ENCODE data around the gene GCK. TPM values are rescaled to one million over a fixed set of nuclear protein-coding genes. Genes with fewer than 3 reads are reported as not detected.
A peak's percentile ranks its signal among the peaks of the same experiment; 100 is the strongest.

The GCK gene
- total RNA-seq, 2 donors from 2014 or later, result 1.3 to 2.1 TPM

DNA sequence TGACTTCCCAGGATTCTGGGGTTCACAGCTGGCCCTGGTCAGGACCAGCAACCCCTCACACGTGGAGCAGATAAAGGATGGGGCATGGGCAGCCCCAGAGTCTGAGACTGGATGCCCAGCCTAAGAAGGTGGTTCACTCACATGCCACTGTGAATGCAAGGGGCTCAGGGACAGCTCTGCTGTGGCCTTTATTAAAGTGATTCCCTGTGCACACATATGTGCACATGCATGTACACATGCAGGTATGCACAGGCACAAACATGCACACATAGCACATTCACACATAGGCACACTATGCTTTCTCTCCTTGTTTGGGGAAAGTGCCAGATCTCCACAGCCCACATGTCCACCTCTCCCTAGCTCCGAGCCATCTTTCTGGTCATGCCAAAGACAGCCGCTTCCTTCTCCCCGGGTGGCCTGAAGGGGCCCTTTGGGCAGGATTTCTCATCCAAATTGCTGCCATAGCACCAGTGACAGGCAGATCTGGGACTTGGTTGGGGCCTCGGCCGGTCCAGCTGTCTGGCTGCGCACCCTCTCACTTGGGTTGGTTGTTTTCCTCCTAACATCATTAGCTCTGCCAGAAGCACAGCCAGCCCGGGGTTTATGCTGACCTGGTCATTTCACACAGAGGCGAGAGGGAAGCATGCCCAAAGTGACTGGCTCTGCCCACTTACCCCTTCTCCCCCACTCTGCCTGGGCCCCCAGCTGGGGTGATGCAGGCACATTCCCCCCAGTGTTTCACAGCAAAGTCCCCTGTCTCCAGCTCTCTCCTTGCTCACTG lies 1.4 kb downstream of the GCK start:
- Histone ChIP-seq H3K36me3 (replicated peaks in 1 of 2; ENCODE audit: insufficient read depth in 1 of 2, low read depth in 2 of 2) (no peaks in the 10 kb centered on the region), H3K9me3 (no peaks in the 10 kb centered on the region), H3K4me1 (no peaks in the 10 kb centered on the region), H3K27ac (peak overlapping the region in 1 of 4 donors; percentile 14), H3K4me3 (no peak overlapping the region), H3K27me3 (no peaks in the 10 kb centered on the region)
- no peak for ATAC-seq
- TF ChIP-seq CTCF (IDR thresholded peaks at IDR 0.05) (no peak), POLR2A (IDR thresholded peaks at IDR 0.05) (no peak)
- peak in 1 of 4 donors; percentile 20 for DNase-seq
- 50 to 55% methylated on average over 3 to 9 of the region's 9 CpGs for WGBS, 2 donors
- intact Hi-C loops (cut with DNase I), result no loop called here

DNA sequence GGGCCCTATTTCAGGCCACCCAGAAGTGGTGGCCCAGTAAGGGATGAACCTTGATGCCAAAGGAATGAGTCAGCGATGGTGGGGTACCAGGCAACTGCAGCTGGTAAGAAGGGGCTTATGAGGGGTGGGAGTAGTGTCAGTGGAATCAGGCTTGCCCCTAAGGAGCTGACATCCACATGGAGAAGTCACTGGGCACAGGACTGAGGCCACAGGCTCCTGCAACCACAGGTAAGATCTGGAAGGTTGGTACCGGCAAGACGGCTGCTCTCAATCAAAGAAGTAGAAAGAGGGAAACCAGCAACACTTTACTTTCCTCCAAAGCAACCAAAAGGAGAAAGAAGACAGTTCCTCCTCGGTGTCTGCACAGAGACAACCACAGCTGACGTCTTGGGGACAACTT lies 2.5 kb downstream of the GCK start:
- WGBS, 2 donors, result 56 to 60% methylated on average over 5 of the region's 5 CpGs
- H3K27me3 ChIP-seq, result no peaks in the 10 kb centered on the region
- no peaks in the 10 kb centered on the region for H3K4me1 ChIP-seq
- H3K4me3 ChIP-seq, result no peak overlapping the region
- no peak for TF ChIP-seq POLR2A (IDR thresholded peaks at IDR 0.05)
- no peak for TF ChIP-seq CTCF (IDR thresholded peaks at IDR 0.05)
- no peak for DNase-seq
- H3K9me3 ChIP-seq, result no peaks in the 10 kb centered on the region
- intact Hi-C loops (cut with DNase I), result no loop called here
- ATAC-seq, result no peak
- H3K36me3 ChIP-seq (replicated peaks in 1 of 2; ENCODE audit: insufficient read depth in 1 of 2, low read depth in 2 of 2), result no peaks in the 10 kb centered on the region
- H3K27ac ChIP-seq, result no peak overlapping the region

DNA sequence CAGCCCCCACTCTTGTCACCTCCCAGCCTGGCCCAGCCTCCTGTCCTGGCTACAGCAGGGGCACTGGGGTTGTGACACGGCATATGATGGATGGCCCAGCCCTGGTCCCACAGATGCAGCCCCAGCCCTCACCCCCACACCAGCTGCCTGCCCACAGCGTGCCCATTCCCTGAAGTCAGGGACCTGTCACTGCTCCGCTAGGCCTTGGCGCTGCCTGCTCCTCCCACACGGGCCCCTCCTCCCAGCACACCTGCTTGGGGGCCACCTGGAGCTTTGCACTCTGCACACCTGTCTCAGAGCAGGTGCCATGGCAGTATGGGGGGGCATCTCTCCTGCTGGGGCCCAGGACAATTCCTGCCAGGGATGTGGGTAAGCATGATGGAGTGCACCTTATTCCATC lies 3.5 kb downstream of the GCK start:
- Histone ChIP-seq H3K4me1 (no peaks in the 10 kb centered on the region), H3K9me3 (no peaks in the 10 kb centered on the region), H3K4me3 (no peak overlapping the region), H3K27me3 (no peaks in the 10 kb centered on the region), H3K27ac (no peak overlapping the region), H3K36me3 (replicated peaks in 1 of 2; ENCODE audit: insufficient read depth in 1 of 2, low read depth in 2 of 2) (no peaks in the 10 kb centered on the region)
- TF ChIP-seq CTCF (IDR thresholded peaks at IDR 0.05) (no peak), POLR2A (IDR thresholded peaks at IDR 0.05) (peak in 1 of 3 donors; percentile 5)
- ATAC-seq, result no peak
- intact Hi-C loops (cut with DNase I), result no loop called here
- DNase-seq, result peak in 2 of 4 donors; percentile 8 to 17
- 33 to 71% methylated on average over 4 to 5 of the region's 5 CpGs for WGBS, 2 donors

DNA sequence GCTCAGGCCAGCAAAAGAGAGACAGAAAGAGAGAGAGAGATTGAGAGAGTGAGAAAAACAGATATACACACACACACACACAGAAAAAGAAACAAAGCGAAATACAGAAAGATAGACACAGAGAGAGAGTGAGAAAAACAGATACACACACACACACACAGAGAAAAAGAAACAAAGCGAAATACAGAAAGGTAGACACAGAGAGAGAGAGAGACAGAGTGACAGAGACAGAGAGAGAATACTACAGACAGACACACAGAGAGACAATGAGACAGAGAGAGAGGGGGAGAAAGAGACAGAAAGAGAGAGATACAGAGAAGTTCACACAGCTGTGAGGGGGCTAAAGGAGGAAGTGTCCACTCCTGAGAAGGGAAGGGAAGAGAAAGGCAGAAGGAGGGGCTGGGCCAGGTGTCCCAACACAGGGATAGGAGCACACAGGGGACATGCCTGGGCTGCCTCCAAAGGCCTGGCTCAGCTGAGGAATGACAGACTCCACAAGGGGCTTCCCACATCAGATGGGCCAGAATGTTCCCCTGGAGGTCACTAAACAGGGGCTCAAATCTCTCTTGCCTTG lies 4.3 kb downstream of the GCK start:
- Histone ChIP-seq H3K4me3 (no peak overlapping the region), H3K36me3 (replicated peaks in 1 of 2; ENCODE audit: insufficient read depth in 1 of 2, low read depth in 2 of 2) (no peaks in the 10 kb centered on the region), H3K27me3 (no peaks in the 10 kb centered on the region), H3K9me3 (no peaks in the 10 kb centered on the region), H3K27ac (no peak overlapping the region), H3K4me1 (no peaks in the 10 kb centered on the region)
- ATAC-seq (no peak), DNase-seq (no peak)
- intact Hi-C loops (cut with DNase I), result no loop called here
- TF ChIP-seq CTCF (IDR thresholded peaks at IDR 0.05), result no peak
- no peak for TF ChIP-seq POLR2A (IDR thresholded peaks at IDR 0.05)
- WGBS, 2 donors, result 64 to 85% methylated on average over 2 of the region's 2 CpGs
